NCI-H146 treated with DMSO at 0.1 percent for 48 hours (cell line): ENCODE measurements around the gene PAIP2.
A peak's percentile ranks its signal among the peaks of the same experiment; 100 is the strongest.

Experiments used
- DNase-seq: peaks from one replicate; lab custom pipeline; 2025; ENCODE audit not compliant: unreplicated experiment; lab: John Stamatoyannopoulos, UW

PAIP2 gene

GRCh38 chr5:139391570-139392323 is 50.1 kb downstream of the PAIP2 start:
- DNase-seq = no peak

DNA sequence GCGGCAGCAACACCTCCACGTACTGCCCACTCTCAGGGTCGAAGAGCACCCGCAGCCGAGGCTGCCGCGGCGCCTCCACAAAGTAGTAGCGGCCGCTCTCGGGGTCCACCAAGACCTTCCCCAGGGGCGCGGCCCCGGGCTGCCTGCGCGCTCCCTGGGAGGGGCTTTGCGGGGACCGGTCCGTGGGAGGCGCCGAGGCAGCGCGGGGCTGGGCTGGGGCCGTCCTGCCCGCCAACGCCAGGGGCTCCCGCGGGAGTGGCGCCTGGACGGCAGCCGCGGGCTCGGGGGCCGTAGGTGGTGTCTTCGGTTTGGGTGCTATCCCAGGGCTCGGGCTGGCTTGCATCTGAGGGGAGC is 50.6 kb downstream of the PAIP2 start:
- DNase-seq = no peak

DNA sequence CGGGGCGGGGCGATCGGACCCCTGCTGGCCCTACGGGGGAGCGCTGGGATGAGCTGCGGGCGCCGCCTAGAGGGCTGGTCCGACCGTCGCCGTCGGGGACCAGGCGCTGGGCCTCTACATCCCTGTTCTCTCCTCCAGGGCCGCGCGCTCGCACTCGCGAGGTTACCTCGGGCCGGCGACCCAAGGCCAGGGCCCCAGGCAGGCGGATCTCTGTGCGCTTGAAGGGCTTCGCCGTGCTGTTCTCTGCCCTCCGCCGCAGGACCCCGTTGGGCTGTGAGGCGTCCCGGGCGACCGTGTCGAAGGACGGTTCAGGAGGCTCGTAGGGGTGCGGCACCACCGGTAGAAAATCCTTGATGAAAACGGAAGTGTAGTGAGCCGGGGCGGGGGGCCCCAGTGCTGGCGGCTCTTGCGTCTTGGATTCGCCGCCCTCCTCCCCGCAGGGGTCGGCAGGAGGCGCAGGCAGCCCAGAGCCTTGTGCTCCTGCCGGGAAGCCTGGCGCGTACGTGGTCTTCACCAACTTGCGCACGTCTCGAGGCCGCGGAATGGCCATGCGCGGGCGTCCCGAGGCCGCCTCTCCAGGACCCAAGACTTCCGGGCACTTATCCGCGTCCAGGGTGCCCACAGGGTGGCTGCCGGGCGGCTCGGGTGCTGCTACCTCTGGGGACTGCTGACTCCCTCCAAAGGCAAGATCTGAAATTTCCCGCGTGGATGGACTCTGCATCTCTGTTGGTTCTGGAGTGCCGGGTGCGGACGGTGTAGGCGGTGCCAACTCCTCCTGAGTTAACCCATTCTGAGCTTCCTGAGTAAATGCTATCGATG is 51.2 kb downstream of the PAIP2 start:
- DNase-seq = peak; percentile 29

DNA sequence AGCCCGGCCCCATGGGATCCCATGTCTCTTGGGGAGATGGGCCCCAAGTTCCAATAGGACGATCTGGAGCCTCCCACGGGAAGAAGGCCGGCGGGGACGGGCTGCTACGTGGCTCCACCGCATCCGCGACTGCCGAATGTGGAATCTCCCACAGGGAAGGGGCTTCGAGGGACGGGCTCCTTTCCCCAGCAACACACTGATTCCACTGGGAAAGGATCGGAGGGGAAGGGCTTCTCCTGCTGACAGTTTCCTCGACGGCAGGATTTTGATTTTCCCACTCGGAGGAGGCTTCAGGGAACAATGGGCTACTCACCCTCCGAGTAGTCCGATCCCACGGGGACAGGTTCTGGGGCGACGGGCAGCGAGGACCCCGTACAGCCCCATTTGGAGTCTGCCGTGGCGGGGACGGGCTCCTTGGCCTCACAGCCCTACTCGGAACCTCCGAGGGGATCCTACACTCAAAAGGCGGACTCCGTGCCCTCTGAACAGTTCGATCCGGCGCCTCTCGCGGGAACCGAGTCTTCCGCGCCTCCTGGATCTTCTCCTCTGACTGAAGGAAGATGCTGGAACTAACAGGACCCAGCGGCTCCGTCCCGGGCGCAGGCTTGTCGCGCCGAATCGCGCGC is 52.0 kb downstream of the PAIP2 start:
- no peak for DNase-seq

DNA sequence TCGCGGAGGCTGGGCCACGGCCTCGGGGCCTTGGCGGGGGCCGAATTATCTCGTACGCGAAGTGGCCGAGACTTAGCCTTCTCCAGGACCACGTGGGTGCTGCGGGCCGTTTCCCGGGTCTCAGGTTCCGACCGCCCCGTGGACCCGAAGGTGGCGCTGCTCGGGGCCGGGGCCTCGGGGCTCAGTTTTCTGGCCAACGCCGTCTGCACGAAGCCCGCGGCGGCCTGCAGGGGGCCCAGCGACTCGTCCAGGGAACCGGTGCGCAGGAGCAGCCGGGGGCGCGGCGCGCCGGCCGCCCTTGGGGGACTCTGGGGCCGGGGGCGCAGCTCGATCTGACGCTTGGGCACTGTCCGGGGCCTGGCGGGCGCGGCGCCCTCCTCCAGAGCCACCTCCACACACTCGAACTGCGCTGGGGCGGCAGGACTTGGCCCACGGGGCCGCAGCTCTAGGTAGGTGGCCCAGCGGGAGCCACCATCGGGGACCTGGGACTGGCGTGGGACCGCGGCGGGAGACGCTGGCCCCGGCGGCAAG is 52.5 kb downstream of the PAIP2 start:
- no peak for DNase-seq

DNA sequence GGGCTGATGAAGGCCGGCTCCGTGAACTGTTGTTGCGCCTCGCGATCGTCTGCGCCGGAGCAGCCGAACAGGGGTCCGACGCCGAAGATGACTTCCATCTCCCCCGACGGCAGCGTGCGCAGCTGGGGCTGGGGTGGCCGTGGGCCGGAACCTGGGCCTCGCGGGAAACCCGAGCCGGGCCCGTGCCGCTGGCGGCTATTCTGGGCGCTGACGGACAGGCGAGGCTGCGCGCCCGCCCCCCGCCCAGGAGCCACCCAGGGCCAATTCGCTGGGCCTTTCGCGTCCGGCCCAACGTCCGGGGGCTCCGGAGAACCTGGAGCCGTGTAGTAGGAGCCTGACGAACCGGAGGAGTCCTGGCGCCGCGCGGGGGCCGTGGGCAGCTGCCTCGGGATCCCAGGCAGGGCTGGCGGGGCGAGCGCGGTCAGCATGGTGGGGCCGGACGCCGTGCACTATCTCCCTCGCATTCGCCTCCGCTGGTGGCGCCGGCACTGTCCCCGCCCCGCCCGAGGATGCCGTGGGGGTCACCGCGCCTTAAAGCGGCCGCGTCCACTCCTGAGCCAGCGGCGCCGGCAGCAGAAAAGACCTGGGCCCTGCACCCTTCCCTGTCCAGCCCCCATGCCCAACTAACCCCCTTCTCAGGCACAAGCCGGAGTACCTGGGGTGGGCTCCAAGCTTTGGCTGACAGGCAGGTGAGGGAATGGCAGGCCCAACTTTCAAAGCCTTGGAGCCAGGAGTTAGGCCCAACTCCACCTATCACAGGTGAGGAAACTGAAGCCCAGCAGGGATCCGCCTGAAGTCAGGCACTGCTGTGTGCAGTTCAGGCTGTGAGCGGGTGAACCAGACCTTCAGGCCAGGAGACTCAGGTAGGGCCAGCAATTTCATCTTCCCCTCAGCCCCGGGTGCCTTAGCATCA is 53.3 kb downstream of the PAIP2 start, which contains the start of gene PROB1:
TSS of gene PROB1 (minus strand) at position 451 of the 913 bp plus-strand sequence. CDS start at position 428, 23 bp downstream.
- no peak for DNase-seq

GRCh38 chr5:139395844-139396640 is 54.4 kb downstream of the PAIP2 start:
- DNase-seq = no peak

DNA sequence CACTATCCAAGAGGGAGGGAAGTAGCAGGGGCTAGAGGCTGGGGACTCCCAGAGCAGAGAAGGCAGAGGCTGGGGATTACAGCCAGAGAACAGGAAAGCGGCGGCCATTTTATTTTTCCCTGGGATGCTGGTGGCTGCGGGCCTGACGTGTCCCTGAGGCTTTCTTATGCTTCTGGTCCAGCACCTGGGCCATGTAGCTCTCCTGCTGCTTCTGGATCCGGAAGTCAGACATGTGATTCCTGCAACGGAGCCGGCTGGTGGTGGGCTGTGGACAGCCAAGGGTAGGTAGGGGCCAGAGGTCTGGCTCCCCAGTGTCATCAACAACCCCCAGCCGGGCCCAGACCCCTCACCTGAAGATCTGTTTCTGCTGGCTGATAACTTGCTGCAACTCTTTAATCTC is 55.0 kb downstream of the PAIP2 start:
- no peak for DNase-seq

GRCh38 chr5:139397921-139398320 is 56.3 kb downstream of the PAIP2 start:
- DNase-seq = no peak

- DNase-seq = no peak
Observed at GRCh38 chr5:139399501-139400121, 58.0 kb downstream of the PAIP2 start.

GRCh38 chr5:139401546-139401945 is 59.9 kb downstream of the PAIP2 start:
- no peak for DNase-seq

GRCh38 chr5:139402561-139403158 is 61.0 kb downstream of the PAIP2 start:
- DNase-seq = no peak

DNA sequence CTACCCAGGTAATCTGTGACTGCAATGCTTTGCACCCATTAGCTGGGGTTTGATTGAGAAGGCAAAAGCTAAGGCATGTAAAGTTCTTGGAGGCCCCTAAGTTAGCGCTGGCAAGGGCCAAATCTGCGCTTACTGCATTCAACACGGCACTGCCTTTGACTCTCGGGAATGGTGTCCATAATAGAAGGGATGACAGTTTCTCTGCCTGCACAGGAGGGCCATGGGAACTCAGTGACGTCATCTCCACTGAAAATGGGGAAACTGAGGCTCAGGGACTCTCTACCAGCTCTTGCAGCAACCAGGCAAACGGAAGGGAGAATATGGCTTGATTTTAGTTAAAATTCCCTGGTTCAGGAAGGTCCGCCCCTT is 61.7 kb downstream of the PAIP2 start:
- DNase-seq = no peak

DNA sequence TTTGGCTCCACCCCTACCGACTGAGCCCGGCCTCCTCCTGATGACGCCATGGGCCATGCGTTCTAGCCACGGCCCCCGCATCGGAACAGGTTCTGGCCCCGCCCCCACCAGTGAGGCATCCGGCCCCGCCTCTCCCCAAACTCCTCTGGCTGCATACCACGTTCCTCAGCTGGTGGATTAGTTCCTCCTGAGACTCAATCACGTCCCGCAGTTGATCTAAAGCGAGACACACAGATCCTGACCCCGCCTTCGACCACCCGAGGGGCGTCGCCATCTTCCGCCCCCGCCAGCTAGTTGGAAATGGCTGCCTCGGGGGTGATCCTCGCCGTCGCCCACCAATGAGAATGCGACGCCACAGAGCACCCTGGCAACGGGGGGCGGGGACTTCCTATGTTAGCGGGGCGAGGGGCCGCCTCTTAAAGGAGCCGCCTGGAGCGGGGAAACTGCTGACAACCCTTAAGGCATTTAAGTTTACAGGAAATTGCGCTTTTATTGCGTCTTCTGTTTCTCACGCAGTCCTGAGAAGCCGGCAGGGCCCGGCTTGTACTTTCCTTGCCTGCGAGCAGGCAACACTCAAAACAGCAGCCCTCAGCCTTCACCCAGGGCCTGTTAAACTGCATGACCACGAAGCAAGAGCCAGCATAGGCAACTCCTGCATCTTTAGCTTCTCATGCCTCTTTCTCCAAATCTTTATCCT is 62.3 kb downstream of the PAIP2 start, which contains the start of gene SPATA24:
TSS of gene SPATA24 (minus strand) at position 303 of the 697 bp plus-strand sequence. CDS start at position 274, 29 bp downstream.
- peak; percentile 79 for DNase-seq

DNA sequence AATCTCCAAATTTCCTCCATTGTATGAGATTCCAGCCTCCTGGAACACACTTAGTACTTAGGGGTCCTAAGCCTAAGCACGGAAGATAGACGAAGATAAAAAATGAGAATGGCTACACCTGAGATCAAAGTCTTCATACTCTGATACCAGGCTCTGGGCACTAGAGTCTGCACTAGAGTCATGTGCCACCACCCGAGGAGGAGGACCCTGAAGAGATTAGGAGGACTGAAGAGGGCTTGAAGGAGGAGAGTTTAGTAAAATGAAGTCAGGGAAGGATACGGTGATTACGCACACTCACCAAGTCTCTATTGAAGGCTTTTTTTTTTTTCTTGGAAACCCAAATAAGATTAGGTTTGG is 62.8 kb downstream of the PAIP2 start:
- no peak for DNase-seq

DNA sequence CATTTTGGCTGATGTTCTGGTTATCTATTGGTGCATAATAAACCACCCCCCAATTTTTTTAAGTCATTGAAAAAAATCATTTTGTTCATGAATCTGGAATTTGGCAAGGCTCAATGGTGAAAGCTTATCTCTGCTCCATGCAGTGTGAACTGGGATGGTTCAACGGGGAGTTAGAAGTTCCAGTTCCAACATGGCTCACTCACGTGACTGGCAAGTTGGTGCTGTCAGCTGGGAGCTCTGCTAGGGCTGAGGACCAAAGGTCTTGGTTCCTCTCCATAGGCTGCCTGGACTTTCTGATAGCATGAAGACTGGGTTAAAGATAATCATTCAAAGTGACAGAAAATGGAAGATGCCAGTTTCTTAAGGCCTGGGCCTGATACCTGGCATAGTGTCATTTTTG is 65.3 kb downstream of the PAIP2 start:
- no peak for DNase-seq

DNA sequence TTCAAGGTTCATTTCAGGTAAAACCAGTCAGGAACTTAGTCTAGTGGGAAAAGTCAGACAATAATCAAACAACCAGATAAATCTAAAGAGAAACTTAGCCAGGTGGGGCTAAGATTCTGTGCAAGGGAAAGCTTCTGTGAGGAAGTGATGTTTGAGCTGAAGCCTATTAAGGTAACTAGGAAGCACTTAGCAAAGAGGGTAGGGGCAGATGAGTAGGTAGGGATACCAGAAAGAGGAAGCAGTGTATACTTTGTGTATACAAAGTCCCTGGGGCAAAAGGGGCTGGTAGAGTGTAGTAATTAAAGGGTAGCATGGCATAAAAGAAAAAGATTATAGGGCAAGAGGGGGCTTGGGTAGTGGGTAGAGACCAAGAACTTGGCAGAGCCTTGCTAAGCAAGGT is 65.9 kb downstream of the PAIP2 start:
- DNase-seq = no peak

- DNase-seq = no peak
Observed at GRCh38 chr5:139408191-139408590, 66.5 kb downstream of the PAIP2 start.
